CD14-positive monocyte (primary cell): Measurements from ENCODE around the gene PLEKHM3. TPM values are rescaled to one million over a fixed set of nuclear protein-coding genes. Genes with fewer than 3 reads are reported as not detected.

Source experiments
- DNase-seq, 3 donors: peaks; one replicate each; pipeline ENCODE4 v3.0.0-alpha.2; 2011 to 2022
- H2AFZ ChIP-seq: 2 replicates; pipeline ENCODE4 v1.6.0; 2012; ENCODE audit warnings: mild to moderate bottlenecking, low read depth, low read length, inconsistent platforms; ENCODE audit not compliant: insufficient read depth, poor library complexity, severe bottlenecking
- H3K27ac ChIP-seq, 2 donors: 1 replicate in 1 of 2; 2 replicates in 1 of 2; pipeline ENCODE4 v1.5.1; 2012 to 2013; ENCODE audit warnings: low read length in 2 of 2, control low read depth in 1 of 2, inconsistent platforms in 1 of 2, low read depth in 1 of 2, mild to moderate bottlenecking in 1 of 2
- H3K27me3 ChIP-seq, 2 donors: one replicate each; pipeline versions ENCODE4 v1.6.0 to v1.6.1; 2011 to 2013; ENCODE audit warnings: low read length in 2 of 2; ENCODE audit not compliant: control insufficient read depth in 2 of 2, insufficient read depth in 2 of 2
- H3K36me3 ChIP-seq, 2 donors: replicated peaks in 1 of 2; 1 replicate in 1 of 2; 2 replicates in 1 of 2; pipeline versions ENCODE4 v1.5.1 to v1.6.1; 2012 to 2013; ENCODE audit warnings: low read length in 2 of 2, control low read depth in 1 of 2, inconsistent platforms in 1 of 2, mild to moderate bottlenecking in 1 of 2; ENCODE audit not compliant: insufficient read depth in 2 of 2, control insufficient read depth in 1 of 2
- H3K4me1 ChIP-seq, 2 donors: 1 replicate in 1 of 2; 2 replicates in 1 of 2; pipeline versions ENCODE4 v1.5.1 to v1.6.1; 2012 to 2013; ENCODE audit warnings: low read length in 2 of 2, control low read depth in 1 of 2, inconsistent platforms in 1 of 2, mild to moderate bottlenecking in 1 of 2, moderate library complexity in 1 of 2; ENCODE audit not compliant: insufficient read depth in 2 of 2, control insufficient read depth in 1 of 2
- H3K4me2 ChIP-seq: replicated peaks from 2 replicates; pipeline ENCODE3; 2012; ENCODE audit warnings: low read length, moderate library complexity, mild to moderate bottlenecking; ENCODE audit not compliant: poor library complexity, severe bottlenecking; ENCODE audit errors: extremely low read depth
- H3K4me3 ChIP-seq, 3 experiments: fragments of 200-600 bp in 1 of 3; sonication (generic) in 1 of 3; replicated peaks in 1 of 3; 1 replicate in 2 of 3; 2 replicates in 1 of 3; pipeline ENCODE4 v1.5.1; 2011 to 2013; ENCODE audit warnings: low read length in 3 of 3, mild to moderate bottlenecking in 3 of 3, control low read depth in 2 of 3, low read depth in 2 of 3, inconsistent platforms in 1 of 3, moderate library complexity in 1 of 3
- H3K79me2 ChIP-seq: 2 replicates; pipeline ENCODE4 v1.6.0; 2012; ENCODE audit warnings: mild to moderate bottlenecking, control low read depth, inconsistent platforms, low read length, moderate library complexity; ENCODE audit not compliant: insufficient read depth
- H3K9ac ChIP-seq: 2 replicates; pipeline ENCODE4 v1.6.0; 2017; ENCODE audit warnings: low read length, mild to moderate bottlenecking; ENCODE audit not compliant: insufficient read depth, poor library complexity, severe bottlenecking
- H3K9me3 ChIP-seq, 2 donors: replicated peaks in 1 of 2; 1 replicate in 1 of 2; 2 replicates in 1 of 2; pipeline versions ENCODE4 v1.5.1 to v1.6.1; 2012 to 2013; ENCODE audit warnings: low read length in 2 of 2, control low read depth in 1 of 2; ENCODE audit not compliant: control insufficient read depth in 1 of 2, insufficient read depth in 1 of 2
- H4K20me1 ChIP-seq: 2 replicates; pipeline ENCODE4 v1.6.0; 2012; ENCODE audit warnings: mild to moderate bottlenecking, low read length, control low read depth, moderate library complexity; ENCODE audit not compliant: insufficient read depth
- H3K27ac Mint-ChIP-seq, 7 donors: one replicate each; pipeline ENCODE4 v1.8.0; 2020; ENCODE audit warnings: mild to moderate bottlenecking in 7 of 7, mixed read lengths in 7 of 7, moderate library complexity in 6 of 7, inconsistent platforms in 2 of 7
- H3K27me3 Mint-ChIP-seq, 3 donors: one replicate each; pipeline ENCODE4 v1.8.0; 2021 to 2022; ENCODE audit warnings: low read depth in 3 of 3, mild to moderate bottlenecking in 3 of 3, mixed read lengths in 3 of 3, moderate library complexity in 3 of 3, inconsistent platforms in 1 of 3
- H3K36me3 Mint-ChIP-seq, 2 donors: one replicate each; pipeline ENCODE4 v1.8.0; 2020; ENCODE audit warnings: mixed read lengths in 2 of 2, inconsistent platforms in 1 of 2, mild to moderate bottlenecking in 1 of 2
- H3K4me1 Mint-ChIP-seq: one replicate; pipeline ENCODE4 v1.8.0; 2020; ENCODE audit warnings: mild to moderate bottlenecking, mixed read lengths
- H3K4me3 Mint-ChIP-seq, 2 donors: one replicate each; pipeline ENCODE4 v1.8.0; 2020; ENCODE audit warnings: mild to moderate bottlenecking in 2 of 2, mixed read lengths in 2 of 2, moderate library complexity in 1 of 2
- H3K9me3 Mint-ChIP-seq, 7 donors: one replicate each; pipeline ENCODE4 v1.8.0; 2020 to 2022; ENCODE audit warnings: mixed read lengths in 7 of 7, mild to moderate bottlenecking in 6 of 7, moderate library complexity in 6 of 7, inconsistent platforms in 2 of 7
- CTCF ChIP-seq: fragments of 200-600 bp; IDR thresholded peaks from one replicate; pipeline ENCODE4 v1.8.0; 2022; ENCODE audit warnings: antibody characterized with exemption, mild to moderate bottlenecking
- WGBS: methylation state at CpG from one replicate; pipeline ENCODE4 v1.1.5; 2013; ENCODE audit warnings: missing lambda C conversion rate; ENCODE audit not compliant: insufficient coverage; 5-methylcytosine and 5-hydroxymethylcytosine counted together
- intact Hi-C, 2 donors: fragments of 100-400 bp; cut with micrococcal nuclease; formaldehyde crosslinking; loops; one replicate each; pipeline versions ENCODE4 v1.15.0 to v1.15.1; 2023
- polyA plus RNA-seq, 3 donors: library from polyadenylated mRNA; depleted of rRNA in 1 of 3; unstranded in 2 of 3; stranded (reverse) in 1 of 3; fragments of 300-500 nt in 2 of 3; fragments of >200 nt in 1 of 3; fragmentation: Illumina TruSeq in 2 of 3; gene quantifications; 1 replicate in 2 of 3; 2 replicates in 1 of 3; pipeline ENCODE4 v1.2.3, GENCODE V29; 2012 to 2021

PLEKHM3 gene
- polyA plus RNA-seq, 3 donors, result 3.0 to 8.0 (median 3.0) TPM

- H3K27ac Mint-ChIP-seq, result peak overlapping the region in 1 of 7 donors; percentile 61
- no peak for DNase-seq
- Histone ChIP-seq H2AFZ (no peak overlapping the region), H3K9me3 (no peaks in the 10 kb centered on the region), H3K79me2 (no peaks in the 10 kb centered on the region), H3K27me3 (no peaks in the 10 kb centered on the region), H3K36me3 (no peaks in the 10 kb centered on the region), H4K20me1 (peaks cover 3% of the 10 kb centered on the region), H3K4me2 (no peak overlapping the region), H3K27ac (no peak overlapping the region), H3K9ac (no peak overlapping the region), H3K4me3 (no peak overlapping the region), H3K4me1 (peaks cover 7 to 14% of the 10 kb centered on the region in 2 donors)
- no peak overlapping the region for H3K4me3 Mint-ChIP-seq
- H3K36me3 Mint-ChIP-seq, result peaks cover 2 to 4% of the 10 kb centered on the region in 2 donors
- no peaks in the 10 kb centered on the region for H3K27me3 Mint-ChIP-seq
- H3K9me3 Mint-ChIP-seq, result no peaks in the 10 kb centered on the region
- H3K4me1 Mint-ChIP-seq, result peaks cover 16% of the 10 kb centered on the region
- intact Hi-C loops, result no loop called here
- no peak for TF ChIP-seq CTCF
- no CpG with 5 or more reads among the region's 6 CpGs for WGBS
Observed at GRCh38 chr2:207952564-207953345, 72.6 kb downstream of the PLEKHM3 start.

- peak; percentile 15 to 52 (median 37) for DNase-seq
- intact Hi-C loops, result no loop called here
- Histone ChIP-seq H3K27me3 (no peaks in the 10 kb centered on the region), H3K9me3 (no peaks in the 10 kb centered on the region), H2AFZ (no peak overlapping the region), H3K9ac (no peak overlapping the region), H3K79me2 (no peaks in the 10 kb centered on the region), H3K27ac (peak overlapping the region in 1 of 2 donors; percentile 13), H3K4me1 (peaks cover 7 to 14% of the 10 kb centered on the region in 2 donors), H3K4me2 (peak overlapping the region; percentile 57), H4K20me1 (peaks cover 3% of the 10 kb centered on the region), H3K36me3 (no peaks in the 10 kb centered on the region), H3K4me3 (peak overlapping the region in 1 of 3 experiments; percentile 8)
- TF ChIP-seq CTCF, result no peak
- WGBS, result 83% methylated on average over 1 of the region's 5 CpGs
- Mint-ChIP-seq H3K27me3 (no peaks in the 10 kb centered on the region), H3K36me3 (peaks cover 0 to 2% of the 10 kb centered on the region in 2 donors), H3K9me3 (no peaks in the 10 kb centered on the region), H3K4me1 (peaks cover 16% of the 10 kb centered on the region), H3K4me3 (peak overlapping the region in 1 of 2 donors; percentile 60), H3K27ac (peak overlapping the region in 3 of 7 donors; percentile 3 to 75 (median 33))
Observed at GRCh38 chr2:207951734-207952470, 73.4 kb downstream of the PLEKHM3 start.
